ENCODE results near the gene TCERG1L.

DNA sequence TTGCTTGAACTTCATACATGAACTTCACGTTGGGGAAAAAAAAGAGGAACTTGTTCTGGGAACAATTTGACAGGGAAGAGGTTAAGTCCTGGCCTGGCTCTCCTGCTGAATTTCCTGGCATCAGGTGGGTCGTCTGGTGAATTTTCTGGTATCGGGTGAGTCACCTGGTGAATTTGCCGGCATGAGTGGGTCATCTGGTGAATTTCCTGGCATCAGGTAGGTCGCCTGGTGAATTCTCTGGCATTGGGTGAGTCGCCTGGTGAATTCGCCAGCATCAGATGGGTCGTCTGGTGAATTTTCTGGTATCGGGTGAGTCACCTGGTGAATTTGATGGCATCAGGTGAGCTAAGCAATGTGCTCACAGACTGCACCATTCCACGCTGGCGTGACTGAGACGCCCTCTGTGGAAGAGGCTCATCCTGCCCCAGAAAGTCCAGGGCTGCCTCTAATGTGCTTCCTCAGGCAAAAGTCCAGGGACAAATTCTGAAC, 255.4 kb downstream of the TCERG1L start:
- TF ChIP-seq EZH2phosphoT487 (IDR thresholded peaks at IDR 0.05; ENCODE audit: insufficient read depth, low read depth) (no peak), EZH2 (IDR thresholded peaks at IDR 0.05; ENCODE audit: insufficient read depth, poor library complexity, severe bottlenecking) (no peak)
